DMS79 (cell line): ENCODE results near the gene PTPN11.
A peak's percentile ranks its signal among the peaks of the same experiment; 100 is the strongest.
"Not testable (repeated sequence)": the region's sequence is repeated elsewhere in the genome, so short reads cannot be mapped to it uniquely, and the experiment has no call there.

Experiments used
- DNase-seq: peaks from one replicate; lab custom pipeline; 2025; lab: John Stamatoyannopoulos, UW

PTPN11 gene

GRCh38 chr12:112409064-112409905 lies 9.5 kb upstream of the PTPN11 start, which contains the start of gene RPL6:
Gene RPL6, minus strand, starts transcription at chr12:112409605. Its CDS starts 949 bp downstream, at chr12:112408656.
- DNase-seq: peak; percentile 91

- DNase-seq: no peak
These were observed 8.9 kb upstream of the PTPN11 start for GRCh38 chr12:112409906-112410244.

GRCh38 chr12:112413855-112414625 lies 4.7 kb upstream of the PTPN11 start:
- DNase-seq: no peak

- not testable (repeated sequence) for DNase-seq
These were observed 3.3 kb upstream of the PTPN11 start for GRCh38 chr12:112415457-112415856.

GRCh38 chr12:112418273-112418607 lies 507 bp upstream of the PTPN11 start:
- no peak for DNase-seq

- no peak for DNase-seq
These were observed 768 bp downstream of the PTPN11 start for GRCh38 chr12:112419297-112420133.

GRCh38 chr12:112420740-112421139 lies 2.0 kb downstream of the PTPN11 start:
- DNase-seq: no peak

- no peak for DNase-seq
These were observed 2.6 kb downstream of the PTPN11 start for GRCh38 chr12:112421363-112421762.

- no peak for DNase-seq
These were observed 3.8 kb downstream of the PTPN11 start for GRCh38 chr12:112422531-112422930.

- no peak for DNase-seq
These were observed 5.4 kb downstream of the PTPN11 start for GRCh38 chr12:112424126-112424525.

- DNase-seq: no peak
These were observed 7.0 kb downstream of the PTPN11 start for GRCh38 chr12:112425582-112426382.

GRCh38 chr12:112427760-112428159 lies 9.0 kb downstream of the PTPN11 start:
- DNase-seq: no peak

- no peak for DNase-seq
These were observed 12.2 kb downstream of the PTPN11 start for GRCh38 chr12:112430929-112431328.

GRCh38 chr12:112431965-112432364 lies 13.2 kb downstream of the PTPN11 start:
- no peak for DNase-seq

- DNase-seq: no peak
These were observed 14.8 kb downstream of the PTPN11 start for GRCh38 chr12:112433551-112433950.

- DNase-seq: not testable (repeated sequence)
These were observed 19.9 kb downstream of the PTPN11 start for GRCh38 chr12:112438645-112439044.

- no peak for DNase-seq
These were observed 21.0 kb downstream of the PTPN11 start for GRCh38 chr12:112439769-112440168.

GRCh38 chr12:112440653-112441052 lies 21.9 kb downstream of the PTPN11 start:
- DNase-seq: not testable (repeated sequence)

- DNase-seq: no peak
These were observed 25.2 kb downstream of the PTPN11 start for GRCh38 chr12:112443916-112444315.

GRCh38 chr12:112446008-112446725 lies 27.4 kb downstream of the PTPN11 start:
- no peak for DNase-seq

- DNase-seq: no peak
These were observed 28.4 kb downstream of the PTPN11 start for GRCh38 chr12:112447106-112447505.
